WTC11 (cell line): ENCODE results near the gene TEX50.

Experiments used
- AFF4 ChIP-seq: sonication (generic); formaldehyde crosslinking; IDR thresholded peaks from 2 replicates; pipeline ENCODE4 v1.8.1; 2023; ENCODE audit warnings: mild to moderate bottlenecking, missing genetic modification reagents, borderline replicate concordance
- CREM ChIP-seq: sonication (generic); formaldehyde crosslinking; IDR thresholded peaks from 2 replicates; pipeline ENCODE4 v1.8.1; 2022; ENCODE audit warnings: mild to moderate bottlenecking, missing genetic modification reagents, moderate library complexity
- CTCF ChIP-seq: fragments of 200-600 bp; IDR thresholded peaks from 2 replicates; pipeline ENCODE4 v1.8.0; 2022; ENCODE audit warnings: antibody characterized with exemption
- ELF4 ChIP-seq: sonication (generic); formaldehyde crosslinking; IDR thresholded peaks from 2 replicates; pipeline ENCODE4 v1.8.1; 2022; ENCODE audit warnings: low read depth, mild to moderate bottlenecking, moderate library complexity, missing genetic modification reagents
- IRF1 ChIP-seq: sonication (generic); formaldehyde crosslinking; IDR thresholded peaks from 2 replicates; pipeline ENCODE4 v1.8.0; 2023; ENCODE audit warnings: missing genetic modification reagents
- IRF2 ChIP-seq: sonication (generic); formaldehyde crosslinking; IDR thresholded peaks from 2 replicates; pipeline ENCODE4 v1.8.0; 2022; ENCODE audit warnings: low read depth, missing genetic modification reagents, borderline replicate concordance
- MLX ChIP-seq: sonication (generic); formaldehyde crosslinking; IDR thresholded peaks from 2 replicates; pipeline ENCODE4 v1.8.1; 2023; ENCODE audit warnings: mild to moderate bottlenecking, missing genetic modification reagents, moderate library complexity
- ZBTB21 ChIP-seq: sonication (generic); formaldehyde crosslinking; IDR thresholded peaks from 2 replicates; pipeline ENCODE4 v1.8.1; 2023; ENCODE audit warnings: mild to moderate bottlenecking, missing genetic modification reagents, borderline replicate concordance
- ZBTB43 ChIP-seq: sonication (generic); formaldehyde crosslinking; IDR thresholded peaks from 2 replicates; pipeline ENCODE4 v1.8.1; 2023; ENCODE audit warnings: mild to moderate bottlenecking, missing genetic modification reagents
- ZNF263 ChIP-seq: sonication (generic); formaldehyde crosslinking; IDR thresholded peaks from 2 replicates; pipeline ENCODE4 v1.8.1; 2022; ENCODE audit warnings: low read depth, mild to moderate bottlenecking, moderate library complexity, missing genetic modification reagents
- ZSCAN18 ChIP-seq: fragments of 250-450 bp; sonication (Bioruptor Pico); IDR thresholded peaks from 2 replicates; pipeline ENCODE4 v2.1.2; 2022; ENCODE audit warnings: mild to moderate bottlenecking, moderate library complexity

- no peak for TF ChIP-seq CTCF
- no peak for TF ChIP-seq MLX
- TF ChIP-seq CREM (CRISPR knock-in tag), result no peak
- no peak for TF ChIP-seq ZBTB21
- TF ChIP-seq ZSCAN18 (CRISPR knock-in tag), result no peak
- no peak for TF ChIP-seq ZBTB43
- TF ChIP-seq IRF2, result no peak
- TF ChIP-seq ELF4 (CRISPR knock-in tag), result no peak
- TF ChIP-seq IRF1, result no peak
- no peak for TF ChIP-seq AFF4
- no peak for TF ChIP-seq ZNF263 (CRISPR knock-in tag)
Observed at GRCh38 chr1:173663159-173663558, 28.0 kb downstream of the TEX50 start.
